ENCODE results near the gene ZCRB1. TPM values are rescaled to one million over a fixed set of nuclear protein-coding genes. Genes with fewer than 3 reads are reported as not detected.

ZCRB1 gene
- total RNA-seq, 1 experiment from 2014 or later: 71.5 TPM

DNA sequence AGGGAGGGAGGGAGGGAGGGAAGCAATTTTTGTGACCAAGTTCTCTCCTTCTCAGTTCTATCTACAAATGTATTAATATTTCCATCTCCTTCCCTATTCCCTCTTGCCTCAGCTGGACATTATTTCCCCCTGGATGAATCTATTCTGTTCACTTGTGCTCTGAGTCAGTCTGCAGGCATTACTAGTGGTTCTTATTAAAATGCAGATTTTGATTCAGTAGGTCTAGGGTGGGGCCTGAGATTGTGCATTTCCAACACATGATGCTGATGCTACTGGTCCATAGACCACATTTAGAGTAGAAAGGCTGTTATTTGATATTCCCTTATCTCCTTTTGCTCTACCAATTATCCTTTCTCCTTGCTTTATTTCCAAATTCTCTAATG lies 47.8 kb downstream of the ZCRB1 start:
- Histone ChIP-seq H3K27me3 (ENCODE audit: insufficient read depth, low read length) (no peaks in the 10 kb centered on the region), H2BK20ac (ENCODE audit: low read depth, low read length, poor library complexity, severe bottlenecking) (no peak overlapping the region), H2BK12ac (ENCODE audit: insufficient read length, low read depth, low read length) (no peak overlapping the region), H2AK5ac (ENCODE audit: insufficient read length, low read length) (no peak overlapping the region), H3K4ac (ENCODE audit: low read depth, low read length) (no peak overlapping the region), H4K91ac (ENCODE audit: insufficient read length, low read depth, low read length) (no peak overlapping the region), H3K23me2 (ENCODE audit: insufficient read length, low read depth, low read length, poor library complexity, severe bottlenecking) (no peaks in the 10 kb centered on the region), H3T11ph (ENCODE audit: low read length) (no peak overlapping the region), H3K23ac (ENCODE audit: insufficient read length, low read depth, low read length) (no peak overlapping the region), H3K14ac (ENCODE audit: insufficient read depth, low read length) (no peak overlapping the region), H2BK120ac (ENCODE audit: low read depth, low read length, poor library complexity, severe bottlenecking) (no peak overlapping the region), H3K56ac (ENCODE audit: insufficient read length, low read depth, low read length) (no peak overlapping the region), H3K4me1 (ENCODE audit: insufficient read depth, low read length) (no peaks in the 10 kb centered on the region), H2AFZ (ENCODE audit: low read length) (no peak overlapping the region), H3K27ac (ENCODE audit: insufficient read length, low read depth, low read length) (no peak overlapping the region), H3K9me3 (ENCODE audit: control insufficient read depth, low read depth, low read length) (no peaks in the 10 kb centered on the region), H4K8ac (replicated peaks; ENCODE audit: insufficient read length, low read depth, low read length) (no peak overlapping the region), H4K5ac (ENCODE audit: insufficient read length, low read depth, low read length) (no peak overlapping the region), H3K18ac (ENCODE audit: insufficient read length, low read depth, low read length) (no peak overlapping the region), H2BK5ac (ENCODE audit: insufficient read length, low read length) (no peak overlapping the region), H2BK15ac (ENCODE audit: low read depth, low read length) (no peak overlapping the region), H3K9ac (ENCODE audit: extremely low read depth, insufficient read length, low read length) (no peak overlapping the region), H3K4me2 (ENCODE audit: insufficient read depth, insufficient read length, low read length) (no peak overlapping the region), H3K79me1 (ENCODE audit: insufficient read depth, low read depth, low read length, poor library complexity, severe bottlenecking) (no peaks in the 10 kb centered on the region), H3K79me2 (ENCODE audit: insufficient read depth, low read length) (no peaks in the 10 kb centered on the region), H4K20me1 (ENCODE audit: control insufficient read depth, insufficient read depth, insufficient read length) (no peaks in the 10 kb centered on the region)
- no peaks in the 10 kb centered on the region for H3K36me3 Mint-ChIP-seq (ENCODE audit: insufficient read depth in 1 of 3, low read depth in 3 of 3)
- H3K4me1 Mint-ChIP-seq: peaks cover 4 to 5% of the 10 kb centered on the region in 2 experiments
- TF ChIP-seq, protein P1, sequence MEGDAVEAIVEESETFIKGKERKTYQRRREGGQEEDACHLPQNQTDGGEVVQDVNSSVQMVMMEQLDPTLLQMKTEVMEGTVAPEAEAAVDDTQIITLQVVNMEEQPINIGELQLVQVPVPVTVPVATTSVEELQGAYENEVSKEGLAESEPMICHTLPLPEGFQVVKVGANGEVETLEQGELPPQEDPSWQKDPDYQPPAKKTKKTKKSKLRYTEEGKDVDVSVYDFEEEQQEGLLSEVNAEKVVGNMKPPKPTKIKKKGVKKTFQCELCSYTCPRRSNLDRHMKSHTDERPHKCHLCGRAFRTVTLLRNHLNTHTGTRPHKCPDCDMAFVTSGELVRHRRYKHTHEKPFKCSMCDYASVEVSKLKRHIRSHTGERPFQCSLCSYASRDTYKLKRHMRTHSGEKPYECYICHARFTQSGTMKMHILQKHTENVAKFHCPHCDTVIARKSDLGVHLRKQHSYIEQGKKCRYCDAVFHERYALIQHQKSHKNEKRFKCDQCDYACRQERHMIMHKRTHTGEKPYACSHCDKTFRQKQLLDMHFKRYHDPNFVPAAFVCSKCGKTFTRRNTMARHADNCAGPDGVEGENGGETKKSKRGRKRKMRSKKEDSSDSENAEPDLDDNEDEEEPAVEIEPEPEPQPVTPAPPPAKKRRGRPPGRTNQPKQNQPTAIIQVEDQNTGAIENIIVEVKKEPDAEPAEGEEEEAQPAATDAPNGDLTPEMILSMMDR (conservative IDR thresholded peaks at IDR 0.05): no peak
- H3K27ac Mint-ChIP-seq: no peak overlapping the region
- H3K4me3 Mint-ChIP-seq: no peak overlapping the region
- no peak for DNase-seq
- H3K27me3 Mint-ChIP-seq (ENCODE audit: low read depth): peaks cover 26% of the 10 kb centered on the region
- peaks cover 0 to 2% of the 10 kb centered on the region in 2 experiments; a peak in 3 of 5 replicates for H3K9me3 Mint-ChIP-seq
